Left renal cortex interstitium (tissue), 4 donors: ENCODE results near the gene MYO18B. TPM values are rescaled to one million over a fixed set of nuclear protein-coding genes. Genes with fewer than 3 reads are reported as not detected.

Experiments used
- DNase-seq, 4 donors: peaks; one replicate each; pipeline ENCODE4 v3.0.0-alpha.2; 2013; ENCODE audit warnings: low read depth in 4 of 4, low spot score in 2 of 4, missing footprints in 1 of 4
- polyA plus RNA-seq, 4 donors: library from polyadenylated mRNA; unstranded; fragments of 120-200 nt; gene quantifications; one replicate each; pipeline ENCODE4 v1.2.1, GENCODE V29; 2013; ENCODE audit not compliant: insufficient read length in 4 of 4

MYO18B gene
- polyA plus RNA-seq, 4 donors = 0.03 to 0.25 (median 0.08) TPM

- no peak for DNase-seq
These were observed 31.5 kb upstream of the MYO18B start for GRCh38 chr22:25710501-25710900.

- DNase-seq = no peak
These were observed 30.5 kb upstream of the MYO18B start for GRCh38 chr22:25711491-25711890.

- no peak for DNase-seq
These were observed 29.2 kb upstream of the MYO18B start for GRCh38 chr22:25712661-25713400.

- no peak for DNase-seq
These were observed 27.9 kb upstream of the MYO18B start for GRCh38 chr22:25714070-25714469.

- DNase-seq = no peak
These were observed 27.2 kb upstream of the MYO18B start for GRCh38 chr22:25714739-25715138.

- no peak for DNase-seq
These were observed 25.4 kb upstream of the MYO18B start for GRCh38 chr22:25716637-25717036.

DNA sequence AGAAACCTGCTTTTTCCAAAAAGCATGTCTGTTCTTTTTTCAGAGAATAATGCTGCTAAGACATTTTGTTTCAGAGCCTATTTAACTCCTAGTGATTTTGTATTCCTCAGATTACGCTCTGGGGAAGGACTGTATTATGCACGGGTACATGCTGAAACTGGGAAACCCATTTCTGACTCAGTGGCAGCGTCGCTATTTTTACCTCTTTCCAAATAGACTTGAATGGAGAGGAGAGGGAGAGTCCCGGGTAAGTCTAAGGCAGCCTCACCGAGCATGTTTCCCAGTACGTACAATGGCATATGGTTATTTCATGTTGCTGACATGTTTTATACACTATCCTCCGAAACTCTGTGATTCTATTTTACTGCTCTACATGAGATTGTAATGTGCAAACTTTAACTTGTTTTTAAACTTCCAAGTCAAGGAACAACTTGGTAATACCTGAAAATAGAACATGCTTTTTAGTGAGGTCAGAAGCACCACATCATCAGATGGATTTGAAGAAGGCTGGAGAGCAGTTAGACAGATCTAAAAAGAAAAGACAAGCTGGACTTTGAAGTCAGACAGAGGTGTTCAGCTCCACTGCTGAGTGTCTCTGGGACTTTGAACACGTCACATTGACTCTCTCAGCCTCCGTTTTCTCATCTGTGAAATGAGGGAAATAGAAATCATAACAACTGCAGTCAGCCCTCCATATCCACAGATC lies 23.7 kb upstream of the MYO18B start:
- DNase-seq = no peak

- no peak for DNase-seq
These were observed 19.8 kb upstream of the MYO18B start for GRCh38 chr22:25722223-25722622.

DNA sequence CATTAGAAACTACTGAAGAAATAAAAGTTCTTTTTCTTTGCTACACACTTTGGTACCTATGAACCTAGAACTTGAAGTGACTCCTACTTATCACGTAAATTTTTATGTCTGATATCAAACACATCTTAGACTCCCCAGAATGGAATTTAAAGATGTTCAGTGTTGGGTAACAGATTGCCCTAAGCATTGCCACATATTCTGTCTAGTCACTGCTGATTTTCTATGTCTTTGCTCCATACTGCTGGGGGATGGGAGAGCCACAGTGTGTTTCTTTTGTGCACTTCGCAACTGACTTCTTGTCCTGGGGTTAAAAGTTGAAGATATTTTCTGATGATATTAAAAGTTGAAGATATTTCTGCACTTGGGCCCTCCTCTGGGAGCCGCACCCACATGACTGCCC lies 19.4 kb upstream of the MYO18B start:
- DNase-seq = no peak

GRCh38 chr22:25726241-25726640 lies 15.7 kb upstream of the MYO18B start:
- no peak for DNase-seq

DNA sequence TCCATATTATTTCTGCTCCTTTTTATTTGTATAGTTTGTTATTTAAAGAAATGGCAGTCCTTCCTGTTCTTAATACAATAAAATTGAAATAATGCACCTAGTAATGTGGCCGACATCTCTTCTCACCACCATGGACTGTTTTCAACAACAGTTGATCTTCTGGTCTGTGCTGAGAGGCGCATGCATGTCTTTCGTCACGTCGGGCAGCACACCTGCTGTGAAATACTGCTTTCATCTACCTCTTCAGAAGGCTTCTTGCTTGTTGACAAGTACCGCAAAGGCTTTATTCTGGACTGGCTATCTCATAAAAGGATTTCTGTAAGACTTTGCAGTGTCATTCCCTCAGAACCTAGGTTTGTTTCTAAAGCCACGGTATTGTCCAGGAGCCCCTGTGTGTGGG lies 13.9 kb upstream of the MYO18B start:
- DNase-seq = no peak

- no peak for DNase-seq
These were observed 12.7 kb upstream of the MYO18B start for GRCh38 chr22:25729016-25729995.

DNA sequence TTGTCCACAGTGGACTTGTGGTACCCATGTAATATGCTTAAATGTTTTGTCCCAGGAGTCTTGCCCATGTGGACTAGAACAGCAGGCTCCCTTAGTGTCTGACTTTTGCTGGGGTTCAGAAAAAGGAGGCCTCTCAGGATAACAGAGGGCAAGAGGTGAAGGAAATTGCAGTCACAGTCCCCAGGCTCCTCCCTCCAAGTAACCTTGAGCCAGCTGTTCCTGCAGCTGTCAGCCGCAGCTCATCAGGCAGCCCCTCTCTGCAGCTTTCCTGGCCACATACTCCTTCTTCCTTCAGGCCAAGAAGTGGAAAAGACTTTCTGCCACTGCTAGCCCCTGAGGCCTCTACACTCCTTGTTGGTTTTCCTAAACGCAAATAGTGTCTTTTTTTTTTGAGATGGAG lies 6.3 kb upstream of the MYO18B start:
- no peak for DNase-seq

DNA sequence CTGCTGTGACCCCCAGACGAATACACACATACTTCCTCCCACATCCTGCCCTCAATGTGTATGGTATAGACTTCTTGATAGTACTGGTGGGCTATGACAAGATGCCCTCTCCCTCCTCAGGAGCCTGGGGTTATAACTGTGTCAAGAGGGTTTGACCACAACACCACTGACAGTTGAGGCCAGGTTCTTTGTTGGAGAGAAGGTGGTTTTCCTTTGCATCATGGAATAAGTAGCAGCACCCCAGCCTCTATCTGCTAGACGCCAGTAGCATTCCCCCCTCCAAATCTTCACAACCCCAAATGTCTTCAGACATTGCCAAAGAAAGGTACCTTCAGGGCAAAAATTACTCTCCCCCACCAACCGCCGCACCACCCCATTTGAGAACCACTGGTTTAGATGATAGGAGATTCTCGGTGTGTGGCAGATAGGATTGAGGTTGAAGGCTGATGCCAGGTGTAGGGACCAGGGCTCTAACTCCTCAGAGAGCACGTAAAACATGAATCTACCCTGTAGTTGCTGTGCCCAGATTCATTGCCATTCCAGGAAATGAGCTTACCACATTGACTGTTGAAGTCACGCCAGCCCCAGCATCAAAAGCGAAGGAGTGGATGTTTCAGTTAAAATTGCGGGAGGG lies 5.5 kb upstream of the MYO18B start:
- DNase-seq = no peak

GRCh38 chr22:25739659-25740344 lies 2.2 kb upstream of the MYO18B start:
- DNase-seq = no peak

DNA sequence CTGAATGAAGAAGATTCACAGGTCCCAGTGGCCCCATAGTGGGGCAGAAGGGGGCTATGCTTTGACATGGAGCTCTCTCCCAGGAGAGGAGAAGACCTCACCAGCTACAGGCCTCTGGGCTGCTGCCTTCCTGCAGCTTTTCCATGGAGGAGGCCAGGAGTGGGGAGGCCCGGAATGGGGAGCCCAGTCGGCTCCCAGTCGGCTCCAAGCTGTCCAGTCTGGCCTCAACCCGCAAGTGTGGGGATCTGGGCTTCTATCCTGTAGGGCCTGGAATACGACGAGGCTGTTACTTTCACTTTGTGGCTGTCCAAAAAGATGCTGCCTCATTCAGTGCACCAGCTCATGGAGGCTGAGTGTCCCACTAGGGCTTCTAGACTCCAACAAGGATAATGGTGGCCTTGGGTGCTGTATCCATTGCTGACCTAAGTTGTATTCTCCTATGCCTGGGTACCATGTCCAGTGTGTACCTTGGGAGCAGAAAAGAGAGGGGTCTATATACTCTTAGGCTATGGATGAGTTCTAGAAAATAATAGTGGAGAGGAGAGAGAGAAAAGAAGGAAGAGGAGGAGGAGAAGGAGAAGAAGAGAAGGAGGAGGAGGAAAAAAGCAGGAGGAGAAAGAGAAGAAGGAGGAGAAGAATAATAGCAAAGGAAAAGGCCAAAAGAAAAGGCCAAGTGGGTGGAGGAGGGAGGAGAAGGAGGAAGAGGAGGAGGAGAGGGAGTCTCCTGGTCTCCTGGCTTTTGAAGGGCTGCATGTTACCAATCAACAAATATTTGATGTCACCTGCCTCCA lies 1.1 kb downstream of the MYO18B start:
- no peak for DNase-seq

DNA sequence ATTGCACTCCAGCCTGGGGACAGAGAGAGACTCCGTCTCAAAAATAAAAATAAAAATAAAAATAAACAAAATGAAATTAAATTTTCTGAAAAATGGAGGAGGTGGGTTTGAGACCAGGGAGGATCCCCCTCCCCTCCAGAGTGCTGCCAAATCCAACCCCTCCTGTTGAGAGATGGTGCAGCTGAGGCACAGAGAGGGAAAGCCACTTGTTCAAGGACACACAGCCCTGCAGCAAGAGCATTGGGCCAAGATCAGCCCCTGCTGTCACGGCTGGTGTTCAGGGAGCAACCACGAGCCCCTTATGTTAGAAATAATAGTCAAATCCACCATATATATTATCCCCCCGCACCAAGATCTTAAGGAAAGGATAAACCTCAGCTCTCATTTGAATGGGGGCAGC lies 2.7 kb downstream of the MYO18B start:
- no peak for DNase-seq

- DNase-seq = no peak
These were observed 3.5 kb downstream of the MYO18B start for GRCh38 chr22:25745341-25746011.

DNA sequence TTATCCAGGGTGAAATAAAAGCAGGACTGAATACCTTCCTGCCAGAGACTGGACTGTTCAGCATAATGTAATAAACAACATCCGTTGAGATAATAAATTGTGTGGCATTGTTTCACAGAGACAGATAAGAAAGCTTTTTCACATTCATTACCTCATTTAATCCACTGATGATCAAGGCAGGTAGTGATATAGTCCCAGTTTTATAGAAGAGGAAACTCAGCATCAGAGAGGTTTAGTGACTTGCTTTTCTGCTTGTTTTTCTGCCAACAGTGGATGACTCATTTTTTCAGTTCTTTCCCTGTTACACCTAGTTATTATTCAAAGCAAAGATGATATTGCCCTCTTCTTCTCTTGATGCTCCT lies 4.0 kb downstream of the MYO18B start:
- DNase-seq = no peak
